HG03378 (cell line): Measurements from ENCODE around the gene HMGXB4.

Experiments used
- ATAC-seq: cut with Tn5 transposase; IDR thresholded peaks from one replicate; pipeline ENCODE4 v1.9.1; 2021; ENCODE audit warnings: mild to moderate bottlenecking, moderate library complexity; ENCODE audit not compliant: unreplicated experiment

HMGXB4 gene

DNA sequence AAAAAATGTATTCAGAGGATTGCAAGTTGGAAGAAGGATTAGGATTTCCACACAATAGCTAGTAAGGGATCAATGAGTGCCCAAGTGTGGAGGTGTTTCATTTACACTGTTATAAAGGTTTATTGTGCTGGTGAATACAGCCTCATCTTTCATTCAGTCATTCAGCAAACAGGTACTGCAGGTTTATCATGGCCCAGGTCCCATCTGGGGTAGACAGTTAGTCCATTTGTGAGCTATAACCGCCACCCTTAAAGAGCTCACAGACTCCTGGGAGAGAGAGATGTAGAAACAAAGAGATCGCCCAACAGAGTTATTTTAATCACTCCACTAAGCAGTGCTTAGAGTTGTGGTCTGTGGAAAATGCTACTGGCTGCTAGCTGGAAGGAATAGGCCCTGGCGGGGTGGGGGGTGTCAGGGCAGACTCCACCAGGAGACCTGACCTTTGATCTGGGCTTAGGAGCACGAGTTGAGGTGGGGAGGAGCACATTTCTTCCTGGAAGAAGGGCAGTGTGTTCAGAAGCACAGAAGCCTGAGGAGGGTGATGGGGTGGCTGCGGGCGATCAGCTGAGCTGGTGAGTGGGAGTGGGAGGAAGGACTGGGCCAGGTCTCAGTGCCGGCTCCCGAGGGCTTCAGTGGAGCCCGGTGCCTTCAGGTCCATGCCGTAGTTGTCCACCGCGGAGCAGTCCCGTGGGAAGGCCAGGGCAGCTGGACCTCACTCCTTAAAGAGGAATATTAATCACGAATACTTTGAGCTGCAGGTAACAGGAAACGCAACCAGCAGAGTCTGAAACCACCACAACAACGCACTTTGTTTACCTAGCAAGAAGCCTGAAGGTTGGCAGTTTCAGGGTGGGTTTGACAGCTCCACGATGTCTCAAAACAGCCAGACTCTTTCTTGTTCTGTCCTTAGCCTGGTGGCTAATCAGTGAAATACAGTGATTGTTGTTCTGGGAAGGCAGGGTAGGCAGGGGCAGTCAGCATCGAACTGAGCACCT lies 53.6 kb downstream of the HMGXB4 start:
- no peak for ATAC-seq

DNA sequence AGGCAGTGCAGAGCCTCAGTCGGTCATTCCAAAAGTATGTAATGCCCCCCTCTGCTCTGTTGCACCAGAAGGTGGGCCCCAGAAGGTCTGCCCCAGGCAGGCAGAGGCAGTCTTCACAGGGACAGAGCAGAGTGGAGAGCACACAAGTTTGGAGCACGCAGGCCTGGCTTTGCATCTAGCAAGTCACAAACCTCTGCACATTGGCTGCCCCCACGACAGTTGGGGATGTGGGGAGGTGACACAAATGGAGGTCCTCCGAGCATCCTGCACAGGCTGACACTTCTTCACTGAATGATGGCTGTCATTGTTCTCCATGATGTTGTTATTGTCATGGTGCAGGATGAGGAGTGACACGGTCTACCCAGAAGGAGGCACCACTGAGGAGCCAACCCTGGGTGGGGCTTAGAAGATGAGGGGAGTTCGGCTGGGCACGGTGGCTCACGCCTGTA lies 54.3 kb downstream of the HMGXB4 start:
- no peak for ATAC-seq

DNA sequence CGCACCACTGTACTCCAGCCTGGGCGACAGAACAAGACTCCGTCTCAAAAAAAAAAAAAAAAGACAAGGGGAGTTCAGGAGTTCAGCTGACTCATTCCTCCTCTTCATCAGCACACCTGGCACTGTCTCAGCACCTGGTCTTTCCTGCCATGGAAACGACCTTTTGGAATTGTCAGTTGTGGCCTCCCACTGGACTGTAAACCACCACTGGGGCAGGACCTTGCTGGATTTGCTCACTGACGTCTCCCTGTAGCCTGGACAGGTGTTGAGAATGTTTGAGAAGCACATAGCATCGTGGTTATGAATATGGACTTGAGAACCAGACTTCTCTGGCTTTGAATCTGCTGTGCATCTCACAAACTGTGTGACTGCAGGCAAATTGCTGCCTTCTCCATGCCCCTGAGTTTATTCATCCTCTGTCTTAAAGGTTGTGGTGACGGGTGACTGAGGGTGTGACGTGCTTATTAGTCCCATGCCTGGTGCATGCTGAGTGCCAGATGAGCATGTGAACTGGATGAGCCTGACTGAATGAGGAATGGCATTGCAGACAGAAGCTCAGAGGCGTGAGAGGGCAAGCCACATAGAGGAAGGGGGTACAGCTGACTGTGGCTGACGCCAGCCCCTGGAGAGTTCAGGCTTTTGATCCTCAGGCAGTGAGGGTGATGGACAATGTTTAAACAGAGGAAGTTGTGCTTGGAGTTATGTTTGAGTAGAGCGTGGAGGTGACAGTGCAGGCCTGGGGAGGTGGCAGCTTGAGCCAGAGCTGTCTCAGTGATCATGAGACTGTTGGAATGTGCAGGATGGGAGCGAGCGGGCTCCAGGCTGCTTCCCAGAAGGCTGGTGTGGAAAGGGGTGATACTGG lies 55.1 kb downstream of the HMGXB4 start:
- no peak for ATAC-seq

DNA sequence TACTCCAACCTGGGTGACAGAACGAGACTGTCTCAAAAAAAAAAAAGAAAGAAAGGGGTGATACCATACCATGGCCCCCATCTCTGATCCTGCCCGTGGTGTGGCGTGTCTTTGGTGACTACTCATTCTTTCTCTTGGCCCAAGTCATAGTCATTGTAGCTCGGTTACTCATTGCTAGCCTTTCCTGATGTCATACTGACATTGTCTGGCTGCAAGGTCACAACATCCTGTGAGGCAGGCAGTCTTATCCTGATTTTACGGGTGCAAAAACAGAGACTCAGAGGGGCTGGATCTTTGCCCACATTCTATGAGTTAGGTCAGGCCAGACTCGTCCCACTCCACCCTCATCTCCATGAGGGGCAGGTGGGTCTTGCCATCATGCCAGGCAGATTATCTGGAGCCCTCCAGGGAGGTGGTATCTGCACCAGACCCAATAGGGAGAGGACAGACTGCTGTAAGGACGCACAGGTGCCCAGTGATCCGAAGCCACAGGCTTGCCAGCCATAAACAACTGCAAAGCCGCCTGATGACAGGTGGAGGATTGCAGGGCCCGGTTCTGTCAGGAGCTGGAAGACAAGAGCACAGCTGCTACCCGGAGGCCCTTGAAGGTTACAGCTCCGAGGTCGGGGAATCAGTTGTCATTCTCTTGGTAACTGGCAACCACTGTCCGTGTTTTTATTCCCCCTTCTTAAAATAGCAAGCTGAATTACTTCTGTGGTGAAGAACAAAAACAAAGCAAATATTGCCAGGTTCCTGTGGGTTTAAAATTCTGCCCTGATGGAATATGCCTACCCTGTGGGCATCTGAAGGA lies 56.2 kb downstream of the HMGXB4 start:
- no peak for ATAC-seq

DNA sequence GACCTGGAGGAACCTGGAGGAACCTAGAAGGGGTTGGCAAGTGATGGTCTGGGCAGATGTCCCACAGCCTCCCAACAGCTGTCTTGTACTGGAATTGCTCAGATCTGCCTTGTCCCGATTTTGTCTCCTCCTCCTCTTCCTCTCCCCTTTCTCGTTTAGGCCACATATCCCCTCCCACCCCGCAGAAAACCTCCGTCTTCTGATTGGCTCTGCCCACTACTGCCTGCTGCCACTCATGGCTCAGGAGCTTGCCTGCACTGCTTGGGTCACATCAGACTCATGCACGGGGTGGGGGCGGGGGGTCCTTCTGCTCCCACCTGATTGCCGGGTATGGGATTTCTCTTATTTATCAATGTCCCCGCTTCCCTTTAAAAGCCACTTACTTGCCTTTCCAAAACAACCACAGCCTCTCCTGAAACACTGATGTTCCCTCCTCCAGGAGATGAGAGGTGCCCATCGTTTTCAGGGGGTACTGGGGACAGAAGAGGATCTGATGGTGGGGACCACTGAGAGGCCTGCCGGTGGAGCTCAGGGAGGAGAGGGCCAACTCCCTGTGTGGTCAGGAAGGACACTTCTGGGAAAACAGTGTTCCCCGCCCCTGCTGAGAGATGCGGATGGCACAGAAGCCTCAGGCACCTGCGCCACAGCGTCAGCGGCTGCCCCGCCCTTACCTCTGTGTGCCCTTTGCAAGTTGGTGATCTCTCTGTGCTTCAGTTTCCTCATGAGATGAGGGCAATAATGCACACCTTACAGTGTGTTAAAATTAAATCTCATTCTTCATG lies 57.1 kb downstream of the HMGXB4 start:
- ATAC-seq: no peak

DNA sequence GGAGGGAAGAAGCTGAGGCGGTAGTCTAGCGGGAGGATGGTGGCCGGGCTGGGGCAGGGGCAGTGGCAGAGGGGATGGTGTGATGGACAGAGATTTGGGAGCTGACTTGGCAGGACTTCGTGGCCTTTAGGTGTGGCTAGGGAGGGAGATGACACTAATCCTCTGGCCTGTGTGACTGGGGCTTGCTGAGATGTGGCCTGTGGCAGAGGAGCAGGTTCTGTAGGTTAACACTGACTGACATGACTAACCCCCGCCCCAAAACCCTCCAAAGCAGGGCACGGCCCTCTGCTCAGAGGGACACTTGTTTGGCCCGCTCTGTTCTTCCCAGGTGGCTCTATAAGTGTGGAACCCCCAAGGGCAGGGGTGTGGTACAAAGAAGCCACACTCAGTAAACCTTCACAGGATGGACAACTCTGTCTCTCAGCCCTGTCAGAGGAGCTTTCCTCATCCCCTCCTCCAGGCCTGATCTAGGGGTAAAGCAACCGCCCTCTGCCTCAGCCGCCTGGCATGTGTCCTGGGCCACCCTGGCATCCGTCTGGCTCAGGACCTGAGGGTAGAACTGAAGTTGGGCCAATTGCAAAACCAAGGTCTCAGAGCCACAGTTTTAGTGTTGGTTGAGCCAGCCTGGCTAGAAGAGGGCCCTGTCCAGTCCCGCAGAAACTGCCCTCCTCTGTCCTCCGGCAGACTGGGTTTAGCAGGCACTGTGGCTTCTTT lies 58.0 kb downstream of the HMGXB4 start:
- no peak for ATAC-seq

DNA sequence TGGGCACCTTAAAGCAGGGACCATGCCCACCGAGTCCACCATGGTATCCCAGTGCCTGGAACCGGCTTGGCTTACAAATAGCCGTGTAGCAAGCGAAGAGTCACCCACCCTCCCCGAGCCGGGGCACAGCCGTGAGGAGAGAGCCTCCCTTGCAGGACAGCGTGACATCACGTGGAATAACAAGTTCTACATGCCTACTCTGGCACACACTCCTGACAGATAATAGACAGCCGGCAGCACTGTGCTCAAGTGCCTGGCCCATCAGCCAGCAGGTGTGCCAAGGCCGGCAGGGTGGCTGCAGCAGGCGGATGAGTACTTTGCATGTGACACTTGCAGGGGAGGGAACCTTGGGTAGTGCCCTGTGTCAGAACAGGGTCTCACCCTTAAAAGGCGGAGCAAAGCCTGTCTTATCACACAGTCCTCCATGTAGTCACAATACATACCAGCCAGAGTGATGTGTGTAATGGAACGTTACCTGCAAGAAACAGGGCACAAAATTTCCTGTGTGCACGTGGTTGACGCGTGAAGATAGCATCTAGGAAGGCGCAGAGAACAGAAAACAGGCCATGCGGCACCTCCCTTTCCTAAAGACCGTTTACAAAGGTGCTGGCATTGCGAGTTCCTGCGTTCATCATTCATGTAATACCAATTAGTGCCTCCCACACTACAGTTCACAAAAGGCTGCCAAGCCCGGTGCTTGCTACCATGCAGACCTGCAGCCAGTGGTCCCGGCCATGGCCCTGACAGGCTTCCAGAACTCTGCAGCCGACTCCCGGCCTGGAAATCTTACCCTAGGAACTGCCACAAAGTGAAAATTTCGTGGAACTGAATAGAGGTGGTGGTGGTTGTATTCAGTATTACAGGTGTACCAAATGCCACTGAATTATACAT lies 58.8 kb downstream of the HMGXB4 start:
- ATAC-seq: no peak

DNA sequence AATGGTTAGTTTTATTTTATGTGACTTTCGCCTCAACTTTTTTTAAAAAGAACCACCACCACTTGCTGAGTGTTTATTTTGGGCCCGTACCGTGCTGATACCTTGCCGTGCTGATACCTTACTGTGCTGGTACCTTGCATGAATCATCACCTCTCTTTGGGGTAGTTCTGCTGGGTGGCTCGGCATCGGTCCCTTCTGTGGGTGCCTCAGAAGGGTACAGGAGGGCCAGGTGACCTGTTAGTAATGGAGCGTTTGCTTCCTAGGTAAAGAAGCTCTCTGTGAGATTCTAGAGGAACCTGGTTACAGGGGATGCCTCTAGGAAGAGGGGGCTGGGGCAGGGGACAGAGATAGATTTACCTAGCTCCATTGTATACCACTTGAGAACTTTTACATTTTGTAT lies 59.5 kb downstream of the HMGXB4 start:
- ATAC-seq: no peak

DNA sequence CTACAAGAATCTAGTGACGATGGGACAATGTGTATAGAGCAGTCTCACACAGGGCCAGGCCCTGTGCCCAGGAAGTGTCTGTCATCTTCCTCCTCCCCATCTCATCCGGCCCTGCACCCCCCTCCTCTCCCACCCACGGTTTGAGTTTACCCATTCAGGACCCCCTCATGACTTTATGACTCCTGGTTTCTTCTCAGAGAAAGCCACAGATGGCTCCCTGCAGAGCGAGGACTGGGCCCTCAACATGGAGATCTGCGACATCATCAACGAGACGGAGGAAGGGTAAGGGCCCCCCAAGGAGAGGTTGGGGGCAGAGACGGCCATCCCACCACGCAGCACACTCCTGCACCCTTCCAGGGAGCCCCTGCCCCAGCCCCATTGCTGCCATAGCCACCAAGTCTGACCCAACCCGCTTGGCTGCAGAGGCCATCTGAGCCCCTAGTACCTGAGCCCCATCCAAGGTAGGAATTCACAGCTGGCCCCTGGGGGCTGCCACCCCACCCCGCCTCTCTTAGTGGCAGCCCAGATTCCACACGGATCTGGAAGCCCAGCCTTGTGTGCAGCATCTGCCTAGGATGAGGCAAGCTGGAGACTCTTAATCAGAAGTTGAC lies 60.5 kb downstream of the HMGXB4 start:
- ATAC-seq: no peak

DNA sequence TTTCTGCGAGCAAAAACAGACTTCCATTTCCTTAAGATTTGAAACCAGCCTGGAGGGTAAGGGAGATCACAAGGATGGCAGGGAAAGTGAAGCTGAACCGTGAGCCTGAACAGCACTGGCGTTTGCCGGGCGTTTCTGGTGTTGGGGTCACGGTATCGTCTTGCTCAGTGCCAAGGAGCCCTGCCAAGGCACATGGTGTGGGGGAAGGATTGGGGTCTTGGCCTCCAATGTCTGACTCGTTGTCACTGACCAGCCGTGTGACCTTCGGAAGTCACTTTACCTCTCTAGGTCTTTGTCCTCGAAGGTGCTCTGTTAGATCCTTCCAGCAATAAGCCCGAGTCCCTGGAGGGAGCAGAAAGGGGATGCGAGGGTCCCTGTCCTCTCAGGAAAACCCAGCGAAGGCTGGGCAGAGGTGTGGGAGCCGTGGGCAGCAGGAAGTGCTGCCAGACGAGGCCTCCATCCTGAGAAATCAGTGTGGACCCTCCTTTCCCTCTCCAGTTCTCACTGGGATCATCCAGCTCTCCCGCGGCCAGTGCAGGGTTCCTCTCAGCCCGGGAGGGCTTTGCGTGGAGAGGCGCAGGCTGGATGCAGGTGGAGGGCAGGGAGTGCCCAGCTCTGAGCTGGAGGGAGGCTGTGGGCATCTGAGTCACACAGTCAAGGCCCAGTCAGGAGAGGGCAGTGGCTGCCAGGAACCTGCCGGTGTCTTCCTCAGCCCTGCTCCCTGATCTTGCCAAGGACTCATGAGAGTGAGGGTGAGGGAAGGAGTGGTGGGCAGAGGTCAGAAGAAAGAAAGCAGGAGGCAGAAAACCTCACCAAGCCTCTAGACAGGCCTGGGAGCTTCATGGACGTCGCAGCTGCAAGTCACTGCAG lies 61.3 kb downstream of the HMGXB4 start:
- no peak for ATAC-seq

DNA sequence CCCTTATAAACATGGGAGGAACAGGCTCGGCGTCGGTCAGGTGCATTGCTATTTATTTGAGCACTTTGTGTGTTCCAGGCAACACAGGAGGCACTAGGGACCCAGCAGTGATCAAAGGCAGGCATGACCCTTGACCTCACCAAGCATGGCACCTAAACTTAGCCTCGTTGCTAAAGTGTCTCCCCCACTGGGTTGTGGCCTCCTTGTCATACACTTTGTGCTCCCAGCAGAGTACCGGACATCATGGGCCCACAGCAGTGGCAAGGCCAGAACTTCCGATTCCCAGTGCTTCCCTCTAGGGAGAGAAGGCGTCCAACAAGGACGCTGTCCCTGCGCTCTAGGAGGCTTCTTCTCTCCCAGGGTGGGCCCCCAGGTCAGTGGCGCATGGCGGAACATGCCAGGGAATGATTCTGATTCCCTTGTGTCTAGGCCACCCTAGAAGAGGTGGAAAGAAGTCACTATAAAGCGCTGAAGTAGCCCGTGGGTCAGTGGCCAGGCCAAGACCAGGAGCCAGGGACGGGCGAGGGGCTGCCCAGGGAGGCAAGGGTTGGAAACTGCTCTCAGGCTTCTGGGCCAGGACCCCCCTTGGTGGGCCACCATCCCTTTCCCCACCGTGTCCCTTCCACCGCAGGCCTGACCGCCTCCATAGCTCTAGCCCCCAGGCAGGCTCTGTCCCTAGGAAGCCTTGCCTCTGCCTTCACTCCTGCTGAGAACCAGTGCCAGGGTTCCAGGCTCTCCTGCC lies 62.1 kb downstream of the HMGXB4 start:
- no peak for ATAC-seq

DNA sequence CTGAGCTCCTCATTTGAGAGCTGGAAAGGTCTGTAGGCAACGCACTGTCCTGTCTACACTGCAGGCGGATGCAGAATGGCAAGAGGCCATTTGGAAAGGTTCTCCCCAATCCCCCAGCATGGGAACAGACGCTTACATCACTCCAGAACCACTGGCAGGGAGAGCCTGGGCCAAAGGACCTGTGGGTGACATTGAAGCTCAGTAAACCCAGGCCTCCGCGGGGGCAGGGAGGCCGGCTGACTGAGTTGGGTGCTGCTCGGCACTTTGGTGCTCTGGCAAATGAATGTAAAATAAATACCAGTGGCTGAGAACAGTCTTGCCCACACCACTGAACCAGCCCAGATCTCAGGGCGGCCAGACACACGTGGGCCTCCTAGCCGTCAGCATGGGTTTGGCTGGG lies 64.8 kb downstream of the HMGXB4 start:
- ATAC-seq: no peak

DNA sequence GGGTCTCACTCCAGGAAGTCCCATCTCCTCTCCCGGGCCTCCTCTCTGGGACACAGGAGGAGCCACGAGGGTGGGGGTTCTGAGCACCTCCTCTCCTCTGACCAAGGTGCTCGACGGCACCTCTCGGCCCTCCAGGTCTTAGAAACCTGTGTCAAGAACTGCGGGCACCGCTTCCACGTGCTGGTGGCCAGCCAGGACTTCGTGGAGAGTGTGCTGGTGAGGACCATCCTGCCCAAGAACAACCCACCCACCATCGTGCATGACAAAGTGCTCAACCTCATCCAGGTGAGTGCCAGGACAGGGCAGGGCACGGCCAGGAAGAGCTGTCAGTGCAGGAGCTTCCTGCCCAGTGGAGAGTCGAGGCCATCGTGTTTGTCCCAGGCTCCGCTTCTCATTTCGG lies 65.6 kb downstream of the HMGXB4 start:
- no peak for ATAC-seq

DNA sequence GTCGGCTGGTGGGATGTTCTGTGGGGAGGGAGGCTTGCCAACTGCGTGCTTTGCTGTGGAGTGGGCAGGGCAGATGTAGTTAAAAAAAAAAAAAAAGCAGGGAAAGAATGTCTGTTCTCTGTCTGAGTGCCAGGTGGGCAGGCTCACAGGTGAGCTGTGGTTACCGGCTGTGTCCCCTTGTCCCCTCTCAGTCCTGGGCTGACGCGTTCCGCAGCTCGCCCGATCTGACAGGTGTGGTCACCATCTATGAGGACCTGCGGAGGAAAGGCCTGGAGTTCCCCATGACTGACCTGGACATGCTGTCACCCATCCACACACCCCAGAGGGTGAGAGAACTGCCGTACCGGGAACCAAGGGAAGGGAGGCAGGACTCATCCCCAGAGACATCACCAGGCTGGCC lies 66.0 kb downstream of the HMGXB4 start:
- ATAC-seq: no peak

DNA sequence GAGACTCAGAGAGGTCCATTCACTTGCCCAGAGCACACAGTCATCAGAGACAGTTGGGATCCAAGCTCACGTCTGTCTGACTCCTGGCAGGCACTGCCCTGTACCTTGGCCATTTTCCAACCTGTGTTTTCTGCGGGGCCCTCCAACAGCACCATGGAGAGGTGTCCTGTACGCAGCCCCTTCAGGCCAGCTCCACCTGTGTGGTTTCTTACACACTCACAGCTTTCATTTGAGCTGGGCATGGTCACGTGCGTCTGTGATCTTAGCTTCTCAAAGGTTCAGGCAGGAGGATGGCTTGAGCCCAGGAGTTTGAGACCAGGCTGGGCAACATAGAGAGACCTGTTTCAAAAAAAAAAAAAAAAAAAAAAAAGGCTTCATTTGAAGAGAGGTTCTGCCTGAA lies 66.8 kb downstream of the HMGXB4 start:
- ATAC-seq: no peak

DNA sequence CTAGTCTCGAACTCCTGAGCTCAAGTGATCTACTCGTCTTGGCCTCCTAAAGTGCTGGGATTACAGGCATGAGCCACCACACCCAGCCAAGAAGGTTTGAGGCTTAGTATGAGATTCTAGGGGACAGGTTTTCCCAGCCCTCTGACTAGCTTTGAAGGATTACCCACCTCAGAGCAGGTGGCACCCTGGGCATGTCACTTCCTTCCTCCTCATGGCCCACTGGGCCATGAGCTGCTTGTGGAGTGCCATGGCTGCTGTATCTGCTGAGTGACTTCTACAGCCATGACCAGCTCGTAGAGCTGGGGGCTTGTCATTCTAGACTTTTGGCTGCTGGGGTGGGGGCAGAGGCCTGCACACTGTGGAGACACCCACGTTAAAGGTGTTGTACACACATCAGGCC lies 67.5 kb downstream of the HMGXB4 start:
- no peak for ATAC-seq
